HG02885 (cell line): ENCODE measurements around the gene GPATCH2L.

ENCODE experiments used
- ATAC-seq: cut with Tn5 transposase; IDR thresholded peaks from one replicate; pipeline ENCODE4 v1.9.1; 2021; ENCODE audit warnings: mild to moderate bottlenecking; ENCODE audit not compliant: unreplicated experiment, poor library complexity

Gene GPATCH2L

DNA sequence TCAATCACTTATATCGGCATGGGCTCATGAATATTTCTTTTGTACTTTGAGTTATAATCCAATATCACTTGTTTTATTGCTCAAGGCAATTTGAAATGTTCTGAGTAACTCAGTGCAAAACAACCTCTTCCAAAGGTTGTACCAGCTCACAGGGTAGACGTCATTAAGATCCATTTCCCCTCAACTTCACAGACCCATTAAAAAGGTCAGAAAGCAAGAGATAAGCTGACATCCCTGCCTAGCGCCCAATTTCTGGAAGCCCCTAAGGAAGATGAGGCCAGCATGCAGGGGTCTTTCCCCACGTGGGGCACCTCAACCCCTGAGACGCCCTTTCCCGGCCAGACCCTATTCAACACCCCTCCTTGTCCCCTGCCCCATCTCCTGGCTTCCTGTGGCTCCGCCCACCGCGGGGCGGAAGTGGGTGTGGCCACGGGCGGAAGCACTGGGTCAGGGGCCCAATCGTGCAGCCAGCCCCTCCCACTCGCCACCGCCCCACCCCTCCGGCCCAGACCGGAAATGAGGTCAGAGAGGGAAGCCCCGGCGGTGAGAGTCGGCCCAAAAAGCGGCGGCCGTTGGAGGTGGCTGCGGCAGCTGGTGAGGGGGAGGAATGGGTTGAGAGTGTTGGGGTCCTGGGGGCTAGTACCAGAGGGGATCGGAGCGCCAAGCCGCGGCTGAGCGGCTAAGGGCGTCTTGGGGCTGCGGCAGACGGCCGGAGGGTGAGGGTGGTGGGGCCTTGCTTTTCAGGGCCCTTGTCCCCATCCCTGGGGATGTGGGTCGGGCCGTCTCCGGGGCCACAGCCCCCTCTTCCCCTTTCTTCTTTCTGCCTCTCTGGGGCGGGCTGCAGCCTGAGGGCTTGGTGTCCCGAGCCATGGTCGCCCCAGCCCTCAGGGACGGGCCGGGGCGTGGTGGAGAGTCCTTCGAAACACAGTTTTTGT, at the start of gene GPATCH2L:
Gene GPATCH2L (plus strand): TSS at position 525 of the 935 bp plus-strand sequence. CDS start 2,442 bp downstream, outside the sequence.
- ATAC-seq: peak; percentile 88

DNA sequence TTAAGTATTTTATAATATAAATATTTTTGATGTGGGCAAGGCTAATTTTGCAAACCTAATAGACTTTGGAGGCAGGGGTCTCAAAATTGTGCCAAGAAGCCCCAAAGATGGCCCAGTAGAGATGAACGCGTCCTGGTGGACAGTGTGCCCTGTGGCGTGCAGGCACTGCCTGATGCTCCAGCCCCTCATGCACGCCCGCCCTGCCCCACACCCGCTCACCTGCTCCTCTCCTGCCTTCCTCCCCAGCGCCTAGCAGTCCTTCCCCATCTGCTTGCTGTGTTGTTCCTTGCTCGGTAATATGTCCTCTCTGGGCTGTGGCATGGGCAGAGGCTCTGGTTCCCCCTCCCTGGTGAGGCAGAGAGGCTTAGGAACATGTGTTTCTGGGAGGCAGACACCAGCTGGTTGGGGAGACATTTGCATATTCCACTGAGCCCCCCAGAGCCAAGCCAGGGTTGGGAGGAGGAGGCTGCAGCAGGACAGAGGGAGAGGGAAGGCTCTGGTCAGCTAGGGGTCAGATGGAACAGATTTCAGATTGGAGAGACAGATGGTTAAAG, 46.8 kb upstream of the GPATCH2L start:
- no peak for ATAC-seq

DNA sequence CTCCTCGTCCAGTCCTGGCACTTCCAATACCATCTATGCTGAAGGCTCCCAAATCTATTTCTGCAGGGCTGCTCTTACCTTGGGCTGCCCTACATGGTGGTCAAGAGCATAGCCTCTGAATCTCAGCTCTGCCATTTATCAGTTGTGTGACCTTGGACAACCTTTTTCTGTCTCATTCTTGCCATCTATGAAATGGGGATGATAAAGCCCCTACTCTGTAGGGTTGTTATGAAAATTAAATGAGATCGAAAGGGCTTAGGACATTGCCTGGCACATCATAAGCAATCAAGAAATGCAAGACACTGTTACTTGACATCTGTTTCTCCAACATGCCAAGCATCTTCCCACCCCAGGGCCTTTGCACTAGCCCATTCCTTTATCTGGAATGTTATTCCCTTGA, 45.5 kb upstream of the GPATCH2L start:
- ATAC-seq: no peak

DNA sequence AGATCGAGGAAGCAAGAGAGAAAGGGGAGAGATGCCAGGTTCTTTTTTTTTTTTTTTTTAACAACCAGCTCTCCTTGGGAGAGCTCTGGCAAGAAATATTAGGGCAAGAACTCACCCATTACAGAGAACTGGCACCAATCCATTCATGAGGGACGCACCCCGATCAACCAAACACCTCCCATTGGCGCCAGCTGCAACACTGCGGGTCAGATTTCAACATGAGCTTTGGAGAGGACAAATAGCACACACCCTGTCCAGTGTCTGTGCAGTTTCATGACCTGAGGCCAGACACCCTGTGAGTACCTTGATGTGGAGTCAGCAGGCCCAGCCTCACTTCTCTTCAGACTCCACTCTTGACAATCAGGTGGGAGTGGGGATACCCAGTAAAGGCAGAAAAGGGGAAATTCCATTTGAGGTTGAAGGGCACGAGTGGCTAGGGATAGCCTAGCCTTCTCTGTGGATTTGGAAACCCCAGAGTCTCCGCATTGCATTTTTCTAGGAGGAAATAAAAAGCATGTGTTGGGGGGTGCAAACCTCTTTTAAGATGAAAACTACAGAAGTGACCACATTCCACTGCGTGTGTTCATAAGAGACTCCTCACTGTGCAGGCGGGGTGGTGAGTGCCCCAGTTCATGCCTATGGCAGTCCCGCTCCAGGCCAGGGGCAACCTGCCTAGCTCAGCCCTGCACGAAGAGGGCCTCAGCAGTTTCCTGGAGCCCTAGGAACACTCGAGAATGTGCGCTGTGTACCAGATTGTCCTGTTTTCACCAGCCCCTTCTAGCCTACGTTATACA, 42.4 kb upstream of the GPATCH2L start:
- no peak for ATAC-seq

DNA sequence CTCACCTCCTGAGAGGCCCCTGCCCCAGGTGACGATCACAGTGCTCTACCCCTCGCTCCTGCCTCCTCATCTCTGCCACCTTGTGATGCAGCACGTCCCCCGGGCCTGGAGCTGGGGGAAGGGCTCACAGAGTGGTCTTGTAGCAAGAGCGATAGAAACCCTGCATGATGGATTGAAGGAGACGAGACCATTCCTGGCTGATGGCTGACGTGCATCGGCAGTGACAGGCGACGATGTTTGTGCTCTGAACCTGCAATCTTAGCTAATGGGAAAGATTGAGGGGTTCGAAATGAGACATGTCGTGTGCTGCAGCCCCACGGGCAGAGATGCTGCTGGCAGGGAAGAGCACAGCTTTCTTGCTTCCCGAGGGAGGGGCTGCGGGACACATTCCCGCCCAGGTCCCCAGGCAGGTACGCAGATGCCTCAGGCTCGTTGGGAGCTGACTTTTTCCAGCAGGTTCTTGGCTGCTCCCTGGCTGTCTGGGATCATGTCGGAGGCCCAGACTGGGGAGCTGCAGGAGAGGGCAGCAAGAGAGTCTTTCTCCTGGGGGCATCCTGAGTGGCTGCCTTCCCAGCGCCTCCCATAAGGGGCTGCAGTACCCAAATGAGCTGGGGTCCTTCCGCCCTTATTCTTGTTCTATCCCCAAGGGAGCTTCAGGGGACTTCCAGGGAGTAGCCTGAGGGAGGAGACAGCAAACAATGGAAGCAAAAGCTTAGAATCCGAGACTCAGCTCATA, 38.7 kb upstream of the GPATCH2L start:
- no peak for ATAC-seq

DNA sequence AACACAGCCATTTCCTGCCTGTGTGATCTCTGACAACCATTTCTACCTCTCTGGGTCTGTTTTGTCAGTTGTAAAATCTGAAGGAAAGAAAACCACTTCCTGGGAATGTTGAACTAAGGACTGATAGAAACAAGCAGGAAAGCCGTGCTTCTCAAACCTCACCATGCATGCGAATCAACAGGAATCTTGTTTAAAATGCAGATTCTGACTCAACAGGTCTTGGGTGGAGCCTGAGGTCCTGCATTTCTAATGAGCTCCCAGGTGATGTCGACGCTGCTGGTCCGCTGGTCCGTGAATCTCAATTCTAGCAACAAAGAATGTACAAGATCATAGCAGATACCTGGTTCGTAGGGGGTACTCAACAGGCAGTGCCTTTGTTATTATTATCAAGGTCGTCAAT, 38.0 kb upstream of the GPATCH2L start:
- ATAC-seq: no peak

DNA sequence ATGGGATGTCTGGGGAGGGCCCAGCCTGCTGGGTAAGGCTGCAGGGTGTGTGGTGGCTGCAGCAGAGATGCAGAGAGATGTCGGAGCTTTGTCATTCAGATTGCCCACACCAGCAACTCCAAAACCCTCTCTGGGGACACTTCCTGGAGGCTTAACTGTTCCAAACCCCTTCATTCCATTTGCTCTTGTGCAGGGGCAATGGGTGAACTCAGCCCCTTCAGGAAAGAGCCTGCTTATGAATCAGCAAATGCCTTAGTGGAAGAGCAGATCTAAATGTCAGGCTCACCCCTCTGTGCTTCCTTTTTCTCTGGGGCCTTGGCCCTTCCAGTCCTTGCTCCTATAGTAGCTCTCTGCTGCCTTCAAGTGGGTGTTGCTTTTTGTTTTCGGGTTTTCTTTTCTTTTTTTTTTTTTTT, 36.7 kb upstream of the GPATCH2L start:
- no peak for ATAC-seq

DNA sequence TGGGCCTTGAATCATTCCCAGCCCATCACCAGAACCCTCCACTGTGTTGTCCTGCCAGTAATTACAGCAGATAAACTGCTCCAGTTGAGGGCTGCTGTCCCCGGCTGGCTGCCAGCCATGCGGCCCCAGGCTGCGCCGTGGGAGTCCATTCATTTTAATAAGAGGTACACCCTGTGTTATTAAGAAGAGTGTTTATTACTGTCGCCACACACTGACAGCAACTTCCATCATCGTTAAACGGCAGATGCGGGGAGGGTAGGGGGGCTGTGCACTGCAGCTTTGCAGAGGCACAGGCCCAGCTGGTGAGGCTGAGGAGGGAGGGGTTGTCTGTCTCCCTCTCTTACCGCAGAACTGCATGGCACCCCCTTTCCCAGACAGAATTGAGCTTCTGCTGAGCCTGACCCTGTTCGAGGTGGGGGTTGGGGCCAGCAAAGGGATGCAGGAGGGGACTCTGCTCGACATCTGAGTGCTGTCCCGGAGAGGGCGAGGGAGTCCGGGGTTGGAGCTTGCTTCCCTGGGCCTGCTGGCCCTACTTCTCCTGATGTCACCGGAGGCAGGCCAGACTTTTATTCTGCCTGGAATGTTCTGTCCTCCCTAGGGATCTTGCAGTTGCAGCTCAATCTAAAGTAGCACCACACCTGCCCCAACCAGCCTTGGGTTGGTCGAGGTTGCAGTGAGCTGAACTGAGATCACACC, 33.8 kb upstream of the GPATCH2L start:
- no peak for ATAC-seq

DNA sequence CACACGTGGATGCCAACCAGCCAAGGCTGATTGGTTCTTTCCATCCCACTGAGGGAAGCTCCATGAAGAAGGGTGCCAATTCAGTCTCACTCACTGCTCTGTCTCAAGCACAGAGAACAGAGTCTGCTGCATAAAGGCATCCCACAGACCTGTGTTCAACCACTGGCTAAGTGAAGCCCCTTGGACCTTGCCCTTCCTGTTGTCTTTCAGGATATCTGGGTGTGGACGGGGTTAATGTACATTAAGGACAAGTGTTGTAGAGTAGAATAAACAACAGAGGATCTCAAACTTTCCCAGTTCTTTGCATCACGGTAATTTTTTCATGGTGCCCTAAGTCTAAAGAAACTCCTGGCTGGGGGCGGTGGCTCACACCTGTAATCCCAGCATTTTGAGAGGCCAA, 33.1 kb upstream of the GPATCH2L start:
- ATAC-seq: no peak

DNA sequence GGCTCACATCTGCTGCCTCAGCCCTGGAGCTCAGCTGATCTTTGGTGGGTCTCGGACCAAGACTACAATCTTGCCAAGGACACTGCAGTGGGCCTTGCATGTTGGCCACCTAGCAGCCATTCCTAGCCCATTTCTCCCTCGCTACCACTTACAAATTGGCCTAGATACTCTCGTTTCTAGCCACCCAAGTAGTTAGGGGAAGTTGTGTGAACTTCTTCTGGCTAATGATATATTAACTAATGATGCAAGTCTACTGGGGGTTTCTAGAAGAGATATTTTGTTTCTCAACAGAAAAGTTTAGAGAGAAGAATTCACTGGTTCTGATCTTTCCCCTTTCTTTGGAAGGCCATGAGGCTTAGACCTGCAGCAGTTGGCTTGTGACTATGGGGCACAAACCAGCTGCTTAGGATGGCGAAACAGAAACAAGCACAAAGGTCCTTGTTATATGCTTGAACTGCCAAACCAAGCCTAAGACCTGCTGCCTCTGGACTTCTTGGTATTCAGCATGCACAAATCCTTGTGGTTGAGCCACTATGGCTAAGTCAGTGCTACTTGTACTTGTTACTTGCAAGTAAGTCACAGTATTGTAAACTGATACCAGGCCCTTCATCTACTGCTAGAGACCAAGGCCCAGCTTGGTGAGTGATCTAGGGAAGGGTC, 30.5 kb upstream of the GPATCH2L start:
- ATAC-seq: no peak

DNA sequence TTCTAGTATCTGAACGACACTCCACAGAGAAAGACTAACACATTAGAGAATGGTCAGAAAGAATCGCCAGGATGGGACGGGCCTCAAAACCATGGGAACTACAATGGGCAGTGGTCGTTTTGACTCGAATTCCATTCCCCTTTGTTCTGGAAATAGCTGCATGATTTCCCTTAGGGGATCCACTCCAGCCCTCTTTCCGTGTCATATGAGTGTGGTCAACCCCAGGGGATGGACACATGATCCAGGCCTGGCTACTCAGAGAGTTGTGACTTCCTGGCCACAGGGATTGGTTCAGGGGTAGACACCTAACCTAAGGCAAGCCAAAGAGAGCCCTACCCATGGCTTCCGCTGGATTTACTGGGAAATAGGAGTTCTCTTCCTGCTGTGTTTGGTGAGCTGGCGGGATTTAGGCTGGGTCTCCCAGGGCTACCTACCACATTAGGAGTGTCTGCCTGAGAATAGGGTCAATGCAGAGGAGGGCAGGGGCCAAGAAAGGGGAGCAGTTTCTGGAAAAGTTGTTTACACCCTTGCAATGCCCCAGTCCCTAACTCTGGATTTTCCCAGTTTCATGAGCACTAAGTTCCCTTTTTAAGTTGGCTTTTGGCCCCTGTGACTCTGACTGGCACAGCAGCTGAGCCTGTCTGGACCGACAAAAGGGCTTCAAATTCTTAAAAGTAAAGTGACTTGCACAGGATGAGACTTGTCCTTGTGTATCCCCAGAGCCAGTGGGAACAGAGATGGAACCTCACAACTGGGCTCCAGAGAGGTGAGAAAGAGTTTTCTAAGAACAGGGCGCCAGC, 28.1 kb upstream of the GPATCH2L start:
- no peak for ATAC-seq

DNA sequence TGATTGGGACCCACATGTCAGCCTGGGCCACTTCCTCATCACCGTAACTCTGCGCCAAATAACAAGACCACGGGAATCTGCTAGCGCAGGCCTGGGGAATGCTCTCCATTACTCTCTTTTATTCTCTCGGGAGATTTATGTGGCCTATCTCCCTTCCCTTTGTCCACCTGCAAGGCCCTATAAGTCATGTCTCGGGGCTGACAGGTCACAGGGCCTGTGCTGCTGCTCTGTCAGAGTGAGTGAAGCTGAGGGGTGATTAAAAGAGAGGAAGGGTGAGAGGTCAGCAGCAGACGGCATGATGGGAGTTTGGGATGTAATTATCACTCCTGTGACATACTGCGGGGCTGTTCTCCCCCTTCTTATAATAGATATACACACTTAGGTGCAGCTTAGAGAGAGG, 26.2 kb upstream of the GPATCH2L start:
- no peak for ATAC-seq

DNA sequence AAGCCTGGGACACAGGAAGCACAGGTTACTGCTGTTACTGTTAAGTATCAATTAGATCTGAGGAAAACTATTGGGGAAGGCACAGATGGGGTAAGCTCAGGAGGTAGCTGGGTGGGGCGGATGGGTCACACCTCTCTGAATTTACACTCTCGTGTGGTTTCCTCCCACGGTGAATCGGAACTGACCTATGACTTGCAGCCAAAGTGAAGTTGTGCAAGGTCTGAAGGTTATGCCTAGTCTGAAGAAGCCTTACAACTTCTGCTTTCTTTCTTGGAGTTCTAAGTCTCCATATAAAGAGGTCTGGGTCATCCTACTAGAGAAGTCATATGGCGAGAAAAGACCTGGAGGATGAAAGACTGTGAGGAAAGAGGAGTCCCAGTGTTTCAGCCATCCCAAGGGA, 25.6 kb upstream of the GPATCH2L start:
- no peak for ATAC-seq

DNA sequence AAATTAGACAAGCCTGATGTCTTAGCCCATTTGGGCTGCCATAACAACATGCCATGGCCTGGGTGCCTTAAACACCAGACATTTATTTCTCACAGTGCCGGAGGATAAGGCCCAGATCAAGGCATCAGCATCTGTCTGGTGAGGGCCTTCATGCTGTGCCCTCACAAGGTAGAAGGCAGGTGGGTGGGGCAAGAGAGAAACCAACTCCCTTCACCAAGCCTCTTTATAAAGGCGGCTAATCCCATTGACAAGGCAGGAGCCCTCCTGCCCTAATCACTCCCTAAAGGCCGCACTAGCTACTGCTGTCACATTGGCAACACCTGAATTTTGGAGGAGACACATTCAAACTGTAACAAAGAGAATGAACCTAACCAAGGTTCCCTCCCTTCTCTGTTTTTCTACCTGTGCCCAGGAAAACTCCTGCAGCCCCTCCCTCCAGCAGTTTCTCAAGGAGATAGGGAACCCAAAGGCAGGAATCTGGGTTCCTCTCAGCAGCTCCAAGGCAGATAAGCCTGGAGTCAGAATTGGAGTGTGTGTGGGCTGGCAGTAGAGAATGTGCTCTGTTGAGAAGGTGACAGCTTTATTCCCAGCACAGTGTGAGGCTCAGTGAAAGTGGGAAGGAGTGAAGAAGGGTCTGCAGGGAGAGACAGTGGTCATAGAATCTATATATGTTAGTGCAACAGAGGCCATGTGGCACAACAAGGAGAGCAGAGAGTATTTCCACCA, 21.7 kb upstream of the GPATCH2L start:
- ATAC-seq: no peak

DNA sequence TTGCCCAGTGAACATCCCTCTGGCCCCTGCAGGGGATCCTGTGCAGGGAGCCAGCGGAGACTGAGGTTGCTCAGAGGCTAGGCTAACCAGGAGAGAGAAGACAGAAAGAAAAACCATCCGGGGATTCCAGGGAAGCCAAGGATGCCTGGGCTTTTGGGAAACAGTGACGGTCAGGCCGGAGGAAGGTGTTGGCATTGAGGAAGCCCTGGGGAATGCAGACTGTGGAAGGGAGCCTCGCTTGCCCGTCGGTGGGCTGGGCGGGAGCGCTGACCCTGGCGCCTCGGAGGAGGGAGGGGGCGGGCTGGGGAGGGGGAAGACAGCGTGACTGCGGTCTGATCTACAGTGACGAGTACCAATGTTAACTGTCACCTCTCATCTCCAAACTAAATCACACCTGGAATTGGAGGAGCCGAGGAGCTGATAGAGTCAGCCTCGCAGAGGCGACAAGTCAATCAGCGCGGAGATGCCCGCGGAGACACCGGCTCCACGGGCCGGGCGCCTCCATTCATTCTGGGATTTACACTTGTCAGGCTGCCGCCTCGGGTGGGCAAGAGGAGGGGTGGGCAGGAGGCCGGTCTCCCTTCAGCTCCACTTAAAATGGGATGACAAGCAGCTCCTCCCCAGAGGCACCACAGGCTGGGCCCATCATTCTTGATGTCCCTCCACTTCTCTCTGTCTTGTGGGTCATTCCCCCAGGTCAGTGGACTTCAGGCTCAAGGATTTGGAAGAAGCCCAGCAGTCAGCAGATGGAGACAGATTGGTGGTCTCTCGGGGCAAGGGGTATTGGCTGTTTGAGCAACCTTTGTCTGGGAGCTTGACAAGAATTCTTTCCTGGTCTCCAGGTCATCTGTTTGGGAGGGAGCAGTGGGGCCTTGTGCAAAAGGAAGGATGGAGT, 20.4 kb upstream of the GPATCH2L start:
- ATAC-seq: no peak

DNA sequence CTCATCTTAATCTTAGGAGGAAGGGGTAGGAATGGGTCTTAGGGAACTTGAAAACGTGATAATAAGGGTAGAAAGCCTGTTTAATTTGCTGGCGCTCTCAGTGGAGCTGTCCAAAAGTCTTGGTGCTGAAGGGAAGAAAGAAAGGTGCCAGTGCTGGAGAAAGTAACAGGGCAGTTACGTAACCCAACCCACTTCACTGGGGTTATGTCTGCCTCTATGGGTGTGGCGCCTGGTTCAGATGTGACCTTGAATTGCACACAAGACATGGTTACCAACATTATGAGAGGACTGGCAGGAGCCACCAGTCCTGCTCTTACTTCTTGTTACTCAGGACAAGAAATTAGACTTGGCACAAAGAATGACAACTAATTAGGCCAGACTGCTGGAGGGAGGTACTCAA, 18.6 kb upstream of the GPATCH2L start:
- no peak for ATAC-seq

DNA sequence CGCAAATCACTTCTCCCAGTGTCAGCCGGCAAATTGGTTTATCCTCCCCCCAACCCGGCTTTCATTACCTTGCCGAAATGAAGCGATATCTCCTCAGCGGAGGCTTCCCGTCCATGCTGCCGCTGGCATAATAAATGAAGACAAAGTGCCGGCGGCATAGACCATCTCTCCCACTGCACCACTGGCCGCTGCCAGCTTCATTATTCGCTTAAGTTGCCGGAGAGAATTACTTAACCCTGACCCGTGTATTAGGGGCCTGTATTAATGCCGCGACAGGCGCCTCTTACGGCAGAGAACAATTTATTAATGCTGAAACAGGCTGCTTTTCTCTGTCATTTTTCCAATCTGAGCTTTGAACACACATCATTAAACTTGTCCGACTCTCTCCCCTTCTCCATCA, 17.5 kb upstream of the GPATCH2L start:
- no peak for ATAC-seq
